H9 (cell line): ENCODE data around the gene TEX2. TPM values are rescaled to one million over a fixed set of nuclear protein-coding genes. Genes with fewer than 3 reads are reported as not detected.

Experiments
- DNase-seq: peaks from one replicate; pipeline ENCODE4 v3.0.0-alpha.2; 2017
- H2AFZ ChIP-seq: one replicate; pipeline ENCODE4 v1.6.1; 2013; ENCODE audit warnings: mild to moderate bottlenecking, low read length, control low read depth, moderate library complexity
- H2AK5ac ChIP-seq: 2 replicates; pipeline ENCODE4 v1.6.1; 2013; ENCODE audit warnings: low read length, control low read depth, mixed read lengths; ENCODE audit not compliant: insufficient read length
- H2BK120ac ChIP-seq: one replicate; pipeline ENCODE4 v1.6.1; 2013; ENCODE audit warnings: low read depth, mild to moderate bottlenecking, low read length, control low read depth, inconsistent platforms; ENCODE audit not compliant: poor library complexity, severe bottlenecking
- H2BK12ac ChIP-seq: 2 replicates; pipeline ENCODE4 v1.6.1; 2013; ENCODE audit warnings: low read length, control low read depth, mixed read lengths, low read depth; ENCODE audit not compliant: insufficient read length
- H2BK15ac ChIP-seq: 2 replicates; pipeline ENCODE4 v1.6.1; 2013; ENCODE audit warnings: low read depth, low read length, control low read depth
- H2BK20ac ChIP-seq: one replicate; pipeline ENCODE4 v1.6.1; 2013; ENCODE audit warnings: low read depth, mild to moderate bottlenecking, low read length, control low read depth, inconsistent platforms; ENCODE audit not compliant: poor library complexity, severe bottlenecking
- H2BK5ac ChIP-seq: 2 replicates; pipeline ENCODE4 v1.6.1; 2013; ENCODE audit warnings: low read length, control low read depth, mixed read lengths; ENCODE audit not compliant: insufficient read length
- H3K14ac ChIP-seq: 2 replicates; pipeline ENCODE4 v1.6.1; 2013; ENCODE audit warnings: low read length, control low read depth; ENCODE audit not compliant: insufficient read depth
- H3K18ac ChIP-seq: 2 replicates; pipeline ENCODE4 v1.6.1; 2013; ENCODE audit warnings: low read depth, mild to moderate bottlenecking, mixed read lengths, low read length, control low read depth; ENCODE audit not compliant: insufficient read length
- H3K23ac ChIP-seq: 2 replicates; pipeline ENCODE4 v1.6.1; 2013; ENCODE audit warnings: low read length, control low read depth, mixed read lengths, low read depth; ENCODE audit not compliant: insufficient read length
- H3K23me2 ChIP-seq: 2 replicates; pipeline ENCODE4 v1.6.1; 2013; ENCODE audit warnings: low read depth, mild to moderate bottlenecking, mixed read lengths, low read length, control low read depth; ENCODE audit not compliant: insufficient read length, poor library complexity, severe bottlenecking
- H3K27ac ChIP-seq: 2 replicates; pipeline ENCODE4 v1.5.1; 2013; ENCODE audit warnings: low read length, control low read depth, mixed read lengths, low read depth; ENCODE audit not compliant: insufficient read length
- H3K27me3 ChIP-seq: 2 replicates; pipeline ENCODE4 v1.6.1; 2013; ENCODE audit warnings: low read length, control low read depth, inconsistent platforms; ENCODE audit not compliant: insufficient read depth
- H3K4ac ChIP-seq: 2 replicates; pipeline ENCODE4 v1.6.1; 2013; ENCODE audit warnings: low read depth, mild to moderate bottlenecking, control low read depth, inconsistent platforms, low read length, moderate library complexity
- H3K4me1 ChIP-seq: 2 replicates; pipeline ENCODE4 v1.6.1; 2013; ENCODE audit warnings: low read length, control low read depth, inconsistent platforms; ENCODE audit not compliant: insufficient read depth
- H3K4me2 ChIP-seq: 2 replicates; pipeline ENCODE4 v1.6.1; 2013; ENCODE audit warnings: low read length, control low read depth, mixed read lengths; ENCODE audit not compliant: insufficient read length, insufficient read depth
- H3K56ac ChIP-seq: 2 replicates; pipeline ENCODE4 v1.6.1; 2013; ENCODE audit warnings: low read depth, mild to moderate bottlenecking, mixed read lengths, low read length, control low read depth; ENCODE audit not compliant: insufficient read length
- H3K79me1 ChIP-seq: 2 replicates; pipeline ENCODE4 v1.6.1; 2013; ENCODE audit warnings: low read depth, mild to moderate bottlenecking, moderate library complexity, low read length, control low read depth, inconsistent platforms; ENCODE audit not compliant: insufficient read depth, poor library complexity, severe bottlenecking
- H3K79me2 ChIP-seq: 2 replicates; pipeline ENCODE4 v1.6.1; 2013; ENCODE audit warnings: low read length, control low read depth, inconsistent platforms; ENCODE audit not compliant: insufficient read depth
- H3K9ac ChIP-seq: 2 replicates; pipeline ENCODE4 v1.6.1; 2013; ENCODE audit warnings: low read length, control low read depth, mixed read lengths; ENCODE audit not compliant: insufficient read length; ENCODE audit errors: extremely low read depth
- H3K9me3 ChIP-seq: one replicate; pipeline ENCODE4 v1.6.1; 2013; ENCODE audit warnings: low read depth, low read length, inconsistent platforms; ENCODE audit not compliant: control insufficient read depth
- H3T11ph ChIP-seq: one replicate; pipeline ENCODE4 v1.6.1; 2013; ENCODE audit warnings: mild to moderate bottlenecking, low read length, control low read depth, inconsistent platforms
- H4K20me1 ChIP-seq: one replicate; pipeline ENCODE4 v1.6.1; 2013; ENCODE audit not compliant: control insufficient read depth, insufficient read length, insufficient read depth
- H4K5ac ChIP-seq: 2 replicates; pipeline ENCODE4 v1.6.1; 2013; ENCODE audit warnings: low read depth, mild to moderate bottlenecking, mixed read lengths, low read length, control low read depth; ENCODE audit not compliant: insufficient read length
- H4K8ac ChIP-seq: replicated peaks from 2 replicates; pipeline ENCODE4 v1.6.1; 2013; ENCODE audit warnings: low read length, control low read depth, mixed read lengths, low read depth; ENCODE audit not compliant: insufficient read length
- H4K91ac ChIP-seq: 2 replicates; pipeline ENCODE4 v1.6.1; 2013; ENCODE audit warnings: low read depth, mild to moderate bottlenecking, moderate library complexity, mixed read lengths, low read length, control low read depth; ENCODE audit not compliant: insufficient read length
- H3K27ac Mint-ChIP-seq, 3 experiments: 2 replicates in 2 of 3; 3 replicates in 1 of 3; pipeline ENCODE4 v1.8.0; 2020 to 2021; ENCODE audit warnings: mixed read lengths in 3 of 3, mild to moderate bottlenecking in 1 of 3, moderate library complexity in 1 of 3
- H3K27me3 Mint-ChIP-seq: 2 replicates; pipeline ENCODE4 v1.8.0; 2021; ENCODE audit warnings: low read depth, mild to moderate bottlenecking, moderate library complexity, mixed read lengths
- H3K36me3 Mint-ChIP-seq, 3 experiments: 2 replicates in 2 of 3; 3 replicates in 1 of 3; pipeline ENCODE4 v1.8.0; 2020 to 2021; ENCODE audit warnings: low read depth in 3 of 3, mixed read lengths in 3 of 3; ENCODE audit not compliant: insufficient read depth in 1 of 3
- H3K4me1 Mint-ChIP-seq, 2 experiments: 2 replicates each; pipeline ENCODE4 v1.8.0; 2020; ENCODE audit warnings: mixed read lengths in 2 of 2
- H3K4me3 Mint-ChIP-seq, 2 experiments: 2 replicates in 1 of 2; 3 replicates in 1 of 2; pipeline ENCODE4 v1.8.0; 2020 to 2021; ENCODE audit warnings: mild to moderate bottlenecking in 2 of 2, mixed read lengths in 2 of 2, moderate library complexity in 1 of 2
- H3K9me3 Mint-ChIP-seq, 2 experiments: 2 replicates in 1 of 2; 3 replicates in 1 of 2; pipeline ENCODE4 v1.8.0; 2020; ENCODE audit warnings: mild to moderate bottlenecking in 2 of 2, mixed read lengths in 2 of 2, moderate library complexity in 1 of 2
- CTCF ChIP-seq: fragments of 200-600 bp; sonication (generic); conservative IDR thresholded peaks from 3 replicates; pipeline ENCODE4 v1.8.0; 2021; ENCODE audit warnings: antibody characterized with exemption, mild to moderate bottlenecking
- WGBS: extraction: QIAGEN DNeasy Blood & Tissue Kit; methylation state at CpG from one replicate; pipeline ENCODE4 v1.1.7; 2013; ENCODE audit warnings: missing lambda C conversion rate, low lambda C conversion rate, mixed read lengths; ENCODE audit not compliant: insufficient read length; ENCODE audit errors: extremely low coverage; 5-methylcytosine and 5-hydroxymethylcytosine counted together
- total RNA-seq: library from RNA; stranded (reverse); gene quantifications from 2 replicates; pipeline ENCODE4 v1.2.1, GENCODE V29; 2021

The TEX2 gene
- total RNA-seq, 1 experiment from 2014 or later: 12.2 TPM

DNA sequence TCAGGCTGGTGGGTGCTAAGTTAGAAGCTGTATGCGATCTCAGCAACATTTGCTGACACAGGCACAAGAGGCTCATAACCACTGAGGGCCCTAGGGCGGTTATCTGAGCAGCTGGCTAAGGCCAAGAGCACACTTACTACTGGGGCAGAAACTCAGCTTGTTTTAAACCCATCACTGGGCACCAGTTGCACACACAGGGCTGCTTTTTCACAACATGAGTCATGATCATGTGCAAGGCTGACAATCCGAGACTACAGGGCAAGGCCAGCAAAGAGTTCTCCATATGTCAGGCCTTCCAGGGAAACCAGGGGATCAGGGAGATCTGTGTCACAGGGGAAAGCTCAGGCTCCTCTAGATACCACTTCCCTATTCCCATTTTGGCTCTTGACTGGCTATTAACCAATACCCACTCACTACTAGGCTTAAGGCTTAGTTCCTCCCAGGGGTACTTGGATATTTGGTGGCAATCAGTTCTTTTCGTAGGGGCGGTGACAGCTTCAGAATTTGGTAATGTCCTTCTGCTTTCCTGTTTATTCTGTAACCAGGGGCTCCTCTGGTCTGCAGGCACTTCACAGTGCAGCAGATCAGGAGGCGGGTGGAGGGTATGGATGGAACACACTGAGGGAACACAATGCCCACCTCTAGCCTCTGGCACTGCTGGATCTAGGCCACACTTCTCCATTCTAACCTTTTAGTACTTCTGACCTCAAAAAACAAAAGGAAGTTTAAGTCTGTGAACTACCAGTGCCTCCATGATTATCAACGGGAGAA lies 88.2 kb downstream of the TEX2 start:
- Histone ChIP-seq H2BK12ac (no peak overlapping the region), H3K4ac (no peak overlapping the region), H4K91ac (no peak overlapping the region), H3K18ac (no peak overlapping the region), H2AFZ (no peak overlapping the region), H2BK5ac (no peak overlapping the region), H3K56ac (no peak overlapping the region), H3K27me3 (no peaks in the 10 kb centered on the region), H3K9me3 (no peaks in the 10 kb centered on the region), H3K4me2 (no peak overlapping the region), H3K4me1 (no peaks in the 10 kb centered on the region), H3K79me2 (no peaks in the 10 kb centered on the region), H3K79me1 (no peaks in the 10 kb centered on the region), H2BK20ac (no peak overlapping the region), H3K14ac (no peak overlapping the region), H4K5ac (no peak overlapping the region), H2BK120ac (no peak overlapping the region), H4K8ac (no peak overlapping the region), H2AK5ac (no peak overlapping the region), H3K23ac (no peak overlapping the region), H3K27ac (no peak overlapping the region), H3K9ac (no peak overlapping the region), H3T11ph (no peak overlapping the region), H2BK15ac (no peak overlapping the region), H4K20me1 (no peaks in the 10 kb centered on the region), H3K23me2 (no peaks in the 10 kb centered on the region)
- no peak for TF ChIP-seq CTCF
- H3K4me3 Mint-ChIP-seq: no peak overlapping the region
- H3K27ac Mint-ChIP-seq: peak overlapping the region in 2 of 3 experiments; percentile 41 to 68; a peak in 2 of 7 replicates
- no peaks in the 10 kb centered on the region for H3K27me3 Mint-ChIP-seq
- DNase-seq: no peak
- H3K36me3 Mint-ChIP-seq: peaks cover 11 to 26% (median 11%) of the 10 kb centered on the region in 3 experiments; a peak in 5 of 7 replicates
- H3K9me3 Mint-ChIP-seq: no peaks in the 10 kb centered on the region; a peak in 1 of 5 replicates
- peaks cover 0 to 3% of the 10 kb centered on the region in 2 experiments; a peak in 1 of 4 replicates for H3K4me1 Mint-ChIP-seq
- WGBS: no CpG with 5 or more reads among the region's 7 CpGs
